ENCODE results near the gene CCND1. TPM values are rescaled to one million over a fixed set of nuclear protein-coding genes. Genes with fewer than 3 reads are reported as not detected.

The CCND1 gene
- total and polyA plus RNA-seq, 2 of the 8 experiments (the other 6 are each of a cell fraction or from before 2014, with no cell fraction given) = 64.5 to 170 TPM

DNA sequence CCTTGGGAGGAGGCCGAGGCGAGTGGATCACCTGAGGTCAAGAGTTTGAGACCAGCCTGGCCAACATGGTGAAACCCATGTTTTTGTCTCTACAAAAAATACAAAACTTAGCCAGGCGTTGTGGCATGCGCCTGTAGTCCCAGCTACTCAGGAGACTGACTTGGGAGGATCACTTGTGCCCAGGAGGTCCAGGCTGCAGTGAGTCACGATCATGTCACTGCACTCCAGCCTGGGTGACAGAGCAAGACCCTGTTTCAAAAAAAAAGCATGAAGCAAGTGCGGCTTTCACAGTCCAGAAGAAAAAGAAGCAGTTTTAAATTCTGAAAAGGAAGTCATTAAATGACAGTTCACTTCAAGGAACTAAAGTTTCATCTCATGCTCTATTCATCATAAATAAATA is 41.3 kb downstream of the CCND1 start (continued):
- TF ChIP-seq, protein P1, sequence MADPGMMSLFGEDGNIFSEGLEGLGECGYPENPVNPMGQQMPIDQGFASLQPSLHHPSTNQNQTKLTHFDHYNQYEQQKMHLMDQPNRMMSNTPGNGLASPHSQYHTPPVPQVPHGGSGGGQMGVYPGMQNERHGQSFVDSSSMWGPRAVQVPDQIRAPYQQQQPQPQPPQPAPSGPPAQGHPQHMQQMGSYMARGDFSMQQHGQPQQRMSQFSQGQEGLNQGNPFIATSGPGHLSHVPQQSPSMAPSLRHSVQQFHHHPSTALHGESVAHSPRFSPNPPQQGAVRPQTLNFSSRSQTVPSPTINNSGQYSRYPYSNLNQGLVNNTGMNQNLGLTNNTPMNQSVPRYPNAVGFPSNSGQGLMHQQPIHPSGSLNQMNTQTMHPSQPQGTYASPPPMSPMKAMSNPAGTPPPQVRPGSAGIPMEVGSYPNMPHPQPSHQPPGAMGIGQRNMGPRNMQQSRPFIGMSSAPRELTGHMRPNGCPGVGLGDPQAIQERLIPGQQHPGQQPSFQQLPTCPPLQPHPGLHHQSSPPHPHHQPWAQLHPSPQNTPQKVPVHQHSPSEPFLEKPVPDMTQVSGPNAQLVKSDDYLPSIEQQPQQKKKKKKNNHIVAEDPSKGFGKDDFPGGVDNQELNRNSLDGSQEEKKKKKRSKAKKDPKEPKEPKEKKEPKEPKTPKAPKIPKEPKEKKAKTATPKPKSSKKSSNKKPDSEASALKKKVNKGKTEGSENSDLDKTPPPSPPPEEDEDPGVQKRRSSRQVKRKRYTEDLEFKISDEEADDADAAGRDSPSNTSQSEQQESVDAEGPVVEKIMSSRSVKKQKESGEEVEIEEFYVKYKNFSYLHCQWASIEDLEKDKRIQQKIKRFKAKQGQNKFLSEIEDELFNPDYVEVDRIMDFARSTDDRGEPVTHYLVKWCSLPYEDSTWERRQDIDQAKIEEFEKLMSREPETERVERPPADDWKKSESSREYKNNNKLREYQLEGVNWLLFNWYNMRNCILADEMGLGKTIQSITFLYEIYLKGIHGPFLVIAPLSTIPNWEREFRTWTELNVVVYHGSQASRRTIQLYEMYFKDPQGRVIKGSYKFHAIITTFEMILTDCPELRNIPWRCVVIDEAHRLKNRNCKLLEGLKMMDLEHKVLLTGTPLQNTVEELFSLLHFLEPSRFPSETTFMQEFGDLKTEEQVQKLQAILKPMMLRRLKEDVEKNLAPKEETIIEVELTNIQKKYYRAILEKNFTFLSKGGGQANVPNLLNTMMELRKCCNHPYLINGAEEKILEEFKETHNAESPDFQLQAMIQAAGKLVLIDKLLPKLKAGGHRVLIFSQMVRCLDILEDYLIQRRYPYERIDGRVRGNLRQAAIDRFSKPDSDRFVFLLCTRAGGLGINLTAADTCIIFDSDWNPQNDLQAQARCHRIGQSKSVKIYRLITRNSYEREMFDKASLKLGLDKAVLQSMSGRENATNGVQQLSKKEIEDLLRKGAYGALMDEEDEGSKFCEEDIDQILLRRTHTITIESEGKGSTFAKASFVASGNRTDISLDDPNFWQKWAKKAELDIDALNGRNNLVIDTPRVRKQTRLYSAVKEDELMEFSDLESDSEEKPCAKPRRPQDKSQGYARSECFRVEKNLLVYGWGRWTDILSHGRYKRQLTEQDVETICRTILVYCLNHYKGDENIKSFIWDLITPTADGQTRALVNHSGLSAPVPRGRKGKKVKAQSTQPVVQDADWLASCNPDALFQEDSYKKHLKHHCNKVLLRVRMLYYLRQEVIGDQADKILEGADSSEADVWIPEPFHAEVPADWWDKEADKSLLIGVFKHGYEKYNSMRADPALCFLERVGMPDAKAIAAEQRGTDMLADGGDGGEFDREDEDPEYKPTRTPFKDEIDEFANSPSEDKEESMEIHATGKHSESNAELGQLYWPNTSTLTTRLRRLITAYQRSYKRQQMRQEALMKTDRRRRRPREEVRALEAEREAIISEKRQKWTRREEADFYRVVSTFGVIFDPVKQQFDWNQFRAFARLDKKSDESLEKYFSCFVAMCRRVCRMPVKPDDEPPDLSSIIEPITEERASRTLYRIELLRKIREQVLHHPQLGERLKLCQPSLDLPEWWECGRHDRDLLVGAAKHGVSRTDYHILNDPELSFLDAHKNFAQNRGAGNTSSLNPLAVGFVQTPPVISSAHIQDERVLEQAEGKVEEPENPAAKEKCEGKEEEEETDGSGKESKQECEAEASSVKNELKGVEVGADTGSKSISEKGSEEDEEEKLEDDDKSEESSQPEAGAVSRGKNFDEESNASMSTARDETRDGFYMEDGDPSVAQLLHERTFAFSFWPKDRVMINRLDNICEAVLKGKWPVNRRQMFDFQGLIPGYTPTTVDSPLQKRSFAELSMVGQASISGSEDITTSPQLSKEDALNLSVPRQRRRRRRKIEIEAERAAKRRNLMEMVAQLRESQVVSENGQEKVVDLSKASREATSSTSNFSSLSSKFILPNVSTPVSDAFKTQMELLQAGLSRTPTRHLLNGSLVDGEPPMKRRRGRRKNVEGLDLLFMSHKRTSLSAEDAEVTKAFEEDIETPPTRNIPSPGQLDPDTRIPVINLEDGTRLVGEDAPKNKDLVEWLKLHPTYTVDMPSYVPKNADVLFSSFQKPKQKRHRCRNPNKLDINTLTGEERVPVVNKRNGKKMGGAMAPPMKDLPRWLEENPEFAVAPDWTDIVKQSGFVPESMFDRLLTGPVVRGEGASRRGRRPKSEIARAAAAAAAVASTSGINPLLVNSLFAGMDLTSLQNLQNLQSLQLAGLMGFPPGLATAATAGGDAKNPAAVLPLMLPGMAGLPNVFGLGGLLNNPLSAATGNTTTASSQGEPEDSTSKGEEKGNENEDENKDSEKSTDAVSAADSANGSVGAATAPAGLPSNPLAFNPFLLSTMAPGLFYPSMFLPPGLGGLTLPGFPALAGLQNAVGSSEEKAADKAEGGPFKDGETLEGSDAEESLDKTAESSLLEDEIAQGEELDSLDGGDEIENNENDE (IDR thresholded peaks at IDR 0.05; ENCODE audit: insufficient replicate concordance, low read length) = no peak

All from H1 (cell line).